Subcutaneous abdominal adipose tissue (tissue), 5 donors: Measurements from ENCODE around the gene PNPLA6.

Experiments used
- H3K27ac ChIP-seq: one replicate; pipeline ENCODE4 v1.7.0; 2013; ENCODE audit warnings: low read depth, mild to moderate bottlenecking, inconsistent platforms, low read length, moderate library complexity
- H3K27me3 ChIP-seq, 5 donors: one replicate each; pipeline ENCODE4 v1.7.0; 2013; ENCODE audit warnings: low read length in 5 of 5, inconsistent platforms in 1 of 5; ENCODE audit not compliant: control insufficient read depth in 5 of 5, insufficient read depth in 4 of 5
- H3K36me3 ChIP-seq, 5 donors: one replicate each; pipeline ENCODE4 v1.7.0; 2013; ENCODE audit warnings: low read length in 5 of 5; ENCODE audit not compliant: control insufficient read depth in 5 of 5, insufficient read depth in 5 of 5
- H3K4me1 ChIP-seq, 5 donors: one replicate each; pipeline ENCODE4 v1.7.0; 2013; ENCODE audit warnings: low read length in 5 of 5, mild to moderate bottlenecking in 3 of 5, moderate library complexity in 1 of 5; ENCODE audit not compliant: control insufficient read depth in 5 of 5, insufficient read depth in 5 of 5
- H3K4me3 ChIP-seq, 5 donors: one replicate each; pipeline ENCODE4 v1.7.0; 2013; ENCODE audit warnings: low read length in 5 of 5, low read depth in 1 of 5
- H3K9ac ChIP-seq, 5 donors: one replicate each; pipeline ENCODE4 v1.7.0; 2013; ENCODE audit warnings: low read length in 5 of 5, mild to moderate bottlenecking in 4 of 5, moderate library complexity in 3 of 5
- H3K9me3 ChIP-seq, 5 donors: one replicate each; pipeline ENCODE4 v1.7.0; 2013; ENCODE audit warnings: low read length in 5 of 5; ENCODE audit not compliant: control insufficient read depth in 5 of 5
- donor health status: healthy.
- donor health status: healthy.
- donor health status: healthy.
- donor health status: healthy.
- donor health status: healthy.

Gene PNPLA6

DNA sequence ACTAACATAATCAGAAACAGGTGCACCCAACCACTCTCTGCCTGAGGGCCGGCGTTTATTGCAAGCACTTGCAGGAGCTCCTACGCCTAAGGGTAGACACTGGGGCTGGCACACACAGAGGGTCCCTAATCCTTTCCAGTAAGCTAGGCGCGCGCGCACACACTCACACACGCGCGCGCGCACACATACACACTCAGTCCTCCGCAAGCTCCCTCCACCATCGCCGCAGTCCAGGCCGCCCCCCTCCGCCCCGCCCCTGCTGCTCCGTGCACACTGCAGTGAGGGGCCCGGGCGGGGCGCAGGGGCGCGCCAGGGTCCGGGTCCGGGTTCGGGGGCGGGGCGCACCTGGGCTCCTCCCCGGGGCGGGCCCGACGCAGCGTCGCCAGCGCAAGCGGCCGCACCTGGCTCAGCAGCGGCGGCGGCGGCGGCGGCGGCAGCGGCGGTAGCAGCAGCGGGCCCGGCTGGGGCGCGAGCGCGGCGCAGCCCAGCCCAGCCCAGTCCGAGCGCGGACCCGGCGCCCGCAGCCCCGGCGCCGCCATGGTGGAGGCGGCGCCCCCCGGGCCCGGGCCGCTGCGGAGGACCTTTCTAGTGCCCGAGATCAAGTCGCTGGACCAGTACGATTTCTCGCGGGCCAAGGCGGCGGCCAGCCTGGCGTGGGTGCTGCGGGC, 60.1 kb downstream of the PNPLA6 start, which contains the start of gene CAMSAP3:
TSS of gene CAMSAP3 (plus strand) at position 398 of the 668 bp plus-strand sequence. CDS start at position 538, 140 bp downstream.
- peak within 1 kb of the TSS in 1 of 5 donors; percentile 10 for H3K4me3 ChIP-seq
- no peaks in the 10 kb centered on the region for H3K9me3 ChIP-seq
- peaks cover 26 to 39% (median 36%) of the 10 kb centered on the region in 5 donors for H3K27me3 ChIP-seq
- H3K36me3 ChIP-seq = no peaks in the 10 kb centered on the region
- no peak within 1 kb of the TSS for H3K27ac ChIP-seq
- peaks cover 0 to 11% (median 3%) of the 10 kb centered on the region in 5 donors for H3K4me1 ChIP-seq
- no peak within 1 kb of the TSS for H3K9ac ChIP-seq

- Histone ChIP-seq H3K36me3 (no peaks in the 10 kb centered on the region), H3K27me3 (peaks cover 23 to 35% (median 33%) of the 10 kb centered on the region in 5 donors), H3K4me1 (peaks cover 0 to 11% (median 3%) of the 10 kb centered on the region in 5 donors), H3K9me3 (no peaks in the 10 kb centered on the region), H3K27ac (no peak overlapping the region), H3K9ac (no peak overlapping the region), H3K4me3 (no peak overlapping the region)
These were observed 60.9 kb downstream of the PNPLA6 start for GRCh38 chr19:7596211-7596937.

DNA sequence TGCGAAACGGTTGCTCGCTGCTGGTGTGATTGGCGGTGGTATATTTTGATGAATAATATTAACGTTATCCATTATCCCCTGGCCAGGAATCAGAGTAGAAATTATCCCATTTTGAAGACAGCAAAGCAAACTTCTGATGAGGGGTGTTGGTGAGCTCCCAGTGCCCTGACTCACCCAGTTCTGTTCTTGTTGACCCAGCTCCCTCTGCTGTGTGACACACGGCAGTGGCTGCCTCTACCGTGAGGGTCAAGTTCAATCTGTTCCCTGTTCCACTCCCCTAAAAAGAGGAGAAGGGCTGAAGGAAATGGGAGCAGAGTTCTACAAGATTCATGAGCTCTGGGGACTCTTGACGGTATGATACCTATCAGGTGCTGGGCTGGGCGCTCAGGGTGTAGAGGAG, 62.2 kb downstream of the PNPLA6 start:
- Histone ChIP-seq H3K27ac (no peak overlapping the region), H3K9me3 (no peaks in the 10 kb centered on the region), H3K4me3 (no peak overlapping the region), H3K9ac (no peak overlapping the region), H3K36me3 (no peaks in the 10 kb centered on the region), H3K27me3 (peaks cover 23 to 36% (median 33%) of the 10 kb centered on the region in 5 donors), H3K4me1 (peaks cover 0 to 11% (median 3%) of the 10 kb centered on the region in 5 donors)

- Histone ChIP-seq H3K36me3 (no peaks in the 10 kb centered on the region), H3K4me1 (peaks cover 0 to 11% (median 3%) of the 10 kb centered on the region in 5 donors), H3K9me3 (no peaks in the 10 kb centered on the region), H3K27me3 (peaks cover 23 to 36% (median 33%) of the 10 kb centered on the region in 5 donors), H3K27ac (no peak overlapping the region), H3K4me3 (no peak overlapping the region), H3K9ac (no peak overlapping the region)
These were observed 62.7 kb downstream of the PNPLA6 start for GRCh38 chr19:7598180-7598579.

GRCh38 chr19:7600721-7601120, 65.2 kb downstream of the PNPLA6 start:
- Histone ChIP-seq H3K9ac (no peak overlapping the region), H3K27me3 (peaks cover 18 to 38% (median 36%) of the 10 kb centered on the region in 5 donors), H3K36me3 (no peaks in the 10 kb centered on the region), H3K4me1 (peaks cover 0 to 6% (median 3%) of the 10 kb centered on the region in 5 donors), H3K4me3 (no peak overlapping the region), H3K27ac (no peak overlapping the region), H3K9me3 (peaks cover 0 to 2% (median 0%) of the 10 kb centered on the region in 5 donors)

- no peak overlapping the region for H3K9ac ChIP-seq
- H3K4me3 ChIP-seq = no peak overlapping the region
- H3K36me3 ChIP-seq = no peaks in the 10 kb centered on the region
- H3K27ac ChIP-seq = no peak overlapping the region
- H3K4me1 ChIP-seq = no peaks in the 10 kb centered on the region
- peaks cover 8 to 35% (median 26%) of the 10 kb centered on the region in 5 donors for H3K27me3 ChIP-seq
- peaks cover 0 to 2% (median 0%) of the 10 kb centered on the region in 5 donors for H3K9me3 ChIP-seq
These were observed 66.9 kb downstream of the PNPLA6 start for GRCh38 chr19:7602240-7602934.

GRCh38 chr19:7602935-7603497, 67.5 kb downstream of the PNPLA6 start:
- no peak overlapping the region for H3K27ac ChIP-seq
- peaks cover 0 to 2% (median 0%) of the 10 kb centered on the region in 5 donors for H3K9me3 ChIP-seq
- H3K4me3 ChIP-seq = no peak overlapping the region
- peaks cover 3 to 30% (median 21%) of the 10 kb centered on the region in 5 donors for H3K27me3 ChIP-seq
- no peaks in the 10 kb centered on the region for H3K4me1 ChIP-seq
- no peak overlapping the region for H3K9ac ChIP-seq
- H3K36me3 ChIP-seq = no peaks in the 10 kb centered on the region

GRCh38 chr19:7603919-7604318, 68.4 kb downstream of the PNPLA6 start:
- Histone ChIP-seq H3K9me3 (peaks cover 0 to 2% (median 0%) of the 10 kb centered on the region in 5 donors), H3K27me3 (peaks cover 0 to 24% (median 19%) of the 10 kb centered on the region in 5 donors), H3K27ac (no peak overlapping the region)

DNA sequence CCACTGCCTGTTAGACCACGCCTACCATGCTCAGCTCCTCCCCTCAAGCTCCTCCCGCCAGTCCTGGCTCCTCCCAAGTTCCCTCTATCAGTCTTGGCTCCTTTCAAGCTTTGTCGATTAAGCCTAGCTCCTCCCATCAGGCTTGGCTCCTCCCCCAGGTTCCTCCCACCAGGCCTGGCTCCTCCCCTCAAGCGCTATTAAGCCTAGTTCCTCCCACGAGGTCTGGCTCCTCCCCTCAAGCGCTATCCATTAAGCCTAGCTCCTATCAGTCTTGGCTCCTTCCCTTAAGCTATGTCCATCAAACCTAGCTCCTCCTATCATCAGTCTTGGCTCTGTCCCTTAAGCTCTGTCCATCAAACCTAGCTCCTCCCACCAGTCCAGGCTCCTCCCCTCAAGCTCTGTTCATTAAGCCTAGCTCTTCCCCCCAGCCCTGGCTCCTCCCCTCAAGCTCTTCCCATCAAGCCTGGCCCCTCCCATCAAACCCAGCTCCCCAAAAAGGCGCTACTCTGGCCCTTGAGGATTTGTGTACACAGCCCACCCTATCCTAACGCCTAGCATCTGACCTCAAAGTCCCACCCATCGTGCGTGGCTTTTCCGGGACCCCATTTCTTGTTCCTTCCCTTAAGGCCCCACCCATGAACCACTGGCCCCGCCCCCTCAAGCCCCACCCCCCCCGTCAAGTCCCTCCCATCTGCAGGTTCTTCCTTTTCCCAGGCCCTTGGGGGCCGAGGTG, 70.1 kb downstream of the PNPLA6 start:
- Histone ChIP-seq H3K27ac (no peak overlapping the region), H3K9ac (no peak overlapping the region), H3K4me1 (no peaks in the 10 kb centered on the region), H3K4me3 (no peak overlapping the region), H3K9me3 (peaks cover 0 to 2% (median 0%) of the 10 kb centered on the region in 5 donors), H3K36me3 (no peaks in the 10 kb centered on the region), H3K27me3 (peaks cover 0 to 23% (median 19%) of the 10 kb centered on the region in 5 donors)

More at GRCh38 chr19:7603919-7604318, 68.4 kb downstream of the PNPLA6 start:
- no peaks in the 10 kb centered on the region for H3K36me3 ChIP-seq
- no peaks in the 10 kb centered on the region for H3K4me1 ChIP-seq
- no peak overlapping the region for H3K9ac ChIP-seq
- no peak overlapping the region for H3K4me3 ChIP-seq
